ENCODE results near the gene SPATA31D4.

SPATA31D4 gene

DNA sequence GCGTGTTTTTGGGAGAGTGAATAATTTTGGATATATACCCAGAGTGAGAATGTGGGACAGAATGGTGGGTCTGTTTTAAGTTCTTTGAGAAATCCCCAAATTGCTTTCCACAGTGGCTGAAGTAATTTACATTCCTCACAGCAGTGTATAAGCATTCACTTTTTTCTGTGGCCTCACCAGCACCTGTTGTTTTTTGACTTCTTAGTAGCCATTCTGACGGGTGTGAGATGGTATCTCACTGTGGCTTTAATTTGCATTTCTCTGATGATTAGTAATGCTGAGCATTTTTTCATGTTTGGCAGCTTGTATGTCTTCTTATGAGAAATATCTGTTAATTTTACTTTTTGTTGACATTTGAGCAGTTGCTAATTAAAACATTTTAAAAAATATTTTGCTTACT lies 51.0 kb downstream of the SPATA31D4 start:
- TF ChIP-seq, protein P1, sequence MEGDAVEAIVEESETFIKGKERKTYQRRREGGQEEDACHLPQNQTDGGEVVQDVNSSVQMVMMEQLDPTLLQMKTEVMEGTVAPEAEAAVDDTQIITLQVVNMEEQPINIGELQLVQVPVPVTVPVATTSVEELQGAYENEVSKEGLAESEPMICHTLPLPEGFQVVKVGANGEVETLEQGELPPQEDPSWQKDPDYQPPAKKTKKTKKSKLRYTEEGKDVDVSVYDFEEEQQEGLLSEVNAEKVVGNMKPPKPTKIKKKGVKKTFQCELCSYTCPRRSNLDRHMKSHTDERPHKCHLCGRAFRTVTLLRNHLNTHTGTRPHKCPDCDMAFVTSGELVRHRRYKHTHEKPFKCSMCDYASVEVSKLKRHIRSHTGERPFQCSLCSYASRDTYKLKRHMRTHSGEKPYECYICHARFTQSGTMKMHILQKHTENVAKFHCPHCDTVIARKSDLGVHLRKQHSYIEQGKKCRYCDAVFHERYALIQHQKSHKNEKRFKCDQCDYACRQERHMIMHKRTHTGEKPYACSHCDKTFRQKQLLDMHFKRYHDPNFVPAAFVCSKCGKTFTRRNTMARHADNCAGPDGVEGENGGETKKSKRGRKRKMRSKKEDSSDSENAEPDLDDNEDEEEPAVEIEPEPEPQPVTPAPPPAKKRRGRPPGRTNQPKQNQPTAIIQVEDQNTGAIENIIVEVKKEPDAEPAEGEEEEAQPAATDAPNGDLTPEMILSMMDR (IDR thresholded peaks at IDR 0.05; ENCODE audit: low read depth, low read length): no peak
- DNase-seq (ENCODE audit: low read depth in 2 of 2): no peak
- no peak overlapping the region for H3K4me3 ChIP-seq (replicated peaks in 1 of 2; ENCODE audit: low read depth in 2 of 2, low read length in 2 of 2)

DNA sequence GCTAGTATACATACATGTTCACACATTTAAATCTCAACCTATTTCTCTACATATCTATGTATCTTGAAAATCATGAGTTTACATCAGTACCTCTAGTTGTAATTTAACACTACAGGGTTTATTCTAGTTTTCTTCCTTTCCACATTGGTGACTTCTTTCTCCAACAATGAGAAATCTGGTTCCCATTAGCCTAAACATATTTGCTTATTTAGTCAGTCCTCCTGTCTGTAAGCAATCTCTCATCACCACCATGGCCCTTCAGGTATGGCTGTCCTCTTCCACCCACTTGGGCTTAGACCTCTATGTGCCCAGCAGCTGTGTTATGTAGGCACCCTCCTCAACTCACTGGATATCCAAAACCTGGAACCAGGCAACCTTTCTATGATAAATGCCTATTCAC lies 52.3 kb downstream of the SPATA31D4 start:
- TF ChIP-seq, protein P1 (IDR thresholded peaks at IDR 0.05; ENCODE audit: low read depth, low read length): no peak
- no peak overlapping the region for H3K4me3 ChIP-seq (replicated peaks in 1 of 2; ENCODE audit: low read depth in 2 of 2, low read length in 2 of 2)
- no peak for DNase-seq (ENCODE audit: low read depth in 2 of 2)

DNA sequence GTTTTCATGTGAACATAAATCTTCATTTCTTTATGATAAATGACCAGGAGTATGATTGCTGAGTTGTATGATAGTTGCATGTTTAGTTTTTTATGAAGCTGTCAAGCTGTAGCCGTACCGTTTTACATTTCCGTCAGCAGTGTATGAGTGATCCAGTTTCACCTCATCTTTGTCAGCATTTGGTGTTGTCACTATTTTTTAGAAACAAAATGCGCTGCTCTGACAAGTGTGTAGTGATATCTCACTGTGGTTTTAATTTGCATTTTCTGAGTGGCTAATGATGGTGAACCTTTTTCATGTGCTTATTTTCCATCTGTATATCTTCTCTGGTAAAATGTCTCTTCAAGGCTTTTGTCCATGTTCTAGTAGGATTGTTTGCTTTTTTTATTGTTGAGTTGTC lies 53.7 kb downstream of the SPATA31D4 start:
- no peak overlapping the region for H3K4me3 ChIP-seq (replicated peaks in 1 of 2; ENCODE audit: low read depth in 2 of 2, low read length in 2 of 2)
- DNase-seq (ENCODE audit: low read depth in 2 of 2): no peak
- TF ChIP-seq, protein P1 (IDR thresholded peaks at IDR 0.05; ENCODE audit: low read depth, low read length): no peak

Measured in cardiac fibroblast (primary cell).